K562 (cell line): ENCODE results near the gene FARSA. TPM values are rescaled to one million over a fixed set of nuclear protein-coding genes. Genes with fewer than 3 reads are reported as not detected.

Source experiments
- BCL6 ChIP-seq: fragments of 250-450 bp; sonication (Bioruptor Pico); IDR thresholded peaks from 2 replicates; pipeline ENCODE4 v1.4.0; 2020
- DIDO1 ChIP-seq: fragments of 450-650 bp; IDR thresholded peaks from 2 replicates; pipeline ENCODE4 v1.6.1; 2016; ENCODE audit warnings: low read depth, missing biosample characterization, missing genetic modification characterization
- ELF1 ChIP-seq: fragments of 200-800 bp; sonication (Bioruptor generic); IDR thresholded peaks from 2 replicates; pipeline ENCODE4 v1.6.1; 2016; ENCODE audit warnings: missing genetic modification characterization, missing compliant biosample characterization
- HDAC1 ChIP-seq, 2 experiments: fragments of 450-650 bp; IDR thresholded peaks; 2 replicates each; pipeline ENCODE4 v1.6.1; 2016 to 2017; ENCODE audit warnings: inconsistent platforms in 1 of 2, mild to moderate bottlenecking in 1 of 2, moderate library complexity in 1 of 2
- MAX ChIP-seq: sonication (generic); formaldehyde crosslinking; IDR thresholded peaks from 2 replicates; pipeline ENCODE4 v1.9.0; 2022; ENCODE audit warnings: mild to moderate bottlenecking, missing genetic modification reagents
- MCM3 ChIP-seq: fragments of 450-650 bp; IDR thresholded peaks from 2 replicates; pipeline ENCODE4 v1.6.1; 2016
- MEF2D ChIP-seq: conservative IDR thresholded peaks from 2 replicates; pipeline ENCODE4 v1.6.1; 2016; ENCODE audit warnings: low read depth, missing genetic modification characterization, missing compliant biosample characterization
- NELFE ChIP-seq: IDR thresholded peaks from 2 replicates; pipeline ENCODE4 v1.6.1; 2011; ENCODE audit warnings: mild to moderate bottlenecking; ENCODE audit not compliant: insufficient read depth, insufficient read length
- NFIX ChIP-seq: fragments of 250-450 bp; sonication (Bioruptor Pico); IDR thresholded peaks from 2 replicates; pipeline ENCODE4 v1.4.0; 2020; ENCODE audit warnings: low read depth, mild to moderate bottlenecking, moderate library complexity
- RAD51 ChIP-seq: fragments of 450-650 bp; IDR thresholded peaks from 2 replicates; pipeline ENCODE4 v1.7.1; 2016; ENCODE audit warnings: low read depth, mild to moderate bottlenecking, borderline replicate concordance
- RBM25 ChIP-seq: fragments of 200-400 bp; formaldehyde crosslinking; IDR thresholded peaks from 2 replicates; pipeline ENCODE4 v1.6.1; 2018; ENCODE audit warnings: low read length, low read depth, moderate library complexity; ENCODE audit not compliant: severe bottlenecking
- SREBF1 ChIP-seq: fragments of 150-350 bp; IDR thresholded peaks from 2 replicates; pipeline ENCODE4 v1.6.1; 2014; ENCODE audit warnings: antibody characterized with exemption, low read depth, low read length, borderline replicate concordance
- TEAD1 ChIP-seq, 2 experiments: fragments of 450-650 bp in 1 of 2; sonication (generic) in 1 of 2; formaldehyde crosslinking; IDR thresholded peaks; 2 replicates each; pipeline versions ENCODE4 v1.4.0 to v1.8.0; 2020 to 2022; ENCODE audit warnings: mild to moderate bottlenecking in 2 of 2, missing genetic modification reagents in 1 of 2
- XRCC3 ChIP-seq: fragments of 450-650 bp; IDR thresholded peaks from 2 replicates; pipeline ENCODE4 v1.6.1; 2017; ENCODE audit warnings: mild to moderate bottlenecking, moderate library complexity
- ZKSCAN3 ChIP-seq: fragments of 250-450 bp; sonication (Bioruptor Pico); IDR thresholded peaks from 2 replicates; pipeline ENCODE4 v1.4.0; 2020
- ZNF224 ChIP-seq: sonication (generic); formaldehyde crosslinking; IDR thresholded peaks from 2 replicates; pipeline ENCODE4 v1.8.0; 2022; ENCODE audit warnings: mild to moderate bottlenecking, missing genetic modification reagents
- ZNF408 ChIP-seq: fragments of 250-450 bp; sonication (Bioruptor Pico); IDR thresholded peaks from 2 replicates; pipeline ENCODE4 v1.4.0; 2020; ENCODE audit warnings: low read depth, mild to moderate bottlenecking, moderate library complexity
- polyA plus RNA-seq, 8 experiments: library from polyadenylated mRNA; depleted of rRNA in 4 of 8; stranded (reverse) in 5 of 8; unstranded in 3 of 8; fragments of >200 nt; fragmentation: Nextera tagmentation in 2 of 8; fragmentation: Illumina TruSeq in 1 of 8; extraction: Ambion mirVana in 2 of 8; extraction: Trizol in 1 of 8; gene quantifications; 2 replicates each; pipeline versions ENCODE4 v1.2.1 to v1.2.3, GENCODE V29; 2011 to 2014; ENCODE audit warnings: inconsistent platforms in 1 of 8, missing spikeins in 1 of 8
- total RNA-seq, 7 experiments: library from RNA; depleted of rRNA in 6 of 7; stranded (reverse); fragments of >200 nt in 6 of 7; fragmentation: Illumina TruSeq in 2 of 7; extraction: Trizol in 2 of 7; gene quantifications; 2 replicates each; pipeline versions ENCODE4 v1.2.1 to v1.2.3, GENCODE V29; 2011 to 2021; ENCODE audit warnings: low replicate concordance in 1 of 7
- TF ChIP-seq, protein P1 (sequence below): fragments of 150-350 bp; IDR thresholded peaks from 2 replicates; pipeline ENCODE4 v1.6.1; 2014; ENCODE audit warnings: low read depth, mild to moderate bottlenecking, low read length, borderline replicate concordance
- TF ChIP-seq, protein P2 (sequence below): fragments of 250-450 bp; sonication (Bioruptor Pico); IDR thresholded peaks from 2 replicates; pipeline ENCODE4 v1.5.0; 2020; ENCODE audit warnings: mild to moderate bottlenecking
- TF ChIP-seq, protein P3 (sequence below): sonication (generic); formaldehyde crosslinking; IDR thresholded peaks from 2 replicates; pipeline ENCODE4 v1.8.0; 2023; ENCODE audit warnings: mild to moderate bottlenecking, missing genetic modification reagents

Gene FARSA
- total and polyA plus RNA-seq, 9 of the 15 experiments (the other 6 are each of a cell fraction or from before 2014, with no cell fraction given): 25.2 to 237 (median 89.6) TPM

- TF ChIP-seq, protein P1, sequence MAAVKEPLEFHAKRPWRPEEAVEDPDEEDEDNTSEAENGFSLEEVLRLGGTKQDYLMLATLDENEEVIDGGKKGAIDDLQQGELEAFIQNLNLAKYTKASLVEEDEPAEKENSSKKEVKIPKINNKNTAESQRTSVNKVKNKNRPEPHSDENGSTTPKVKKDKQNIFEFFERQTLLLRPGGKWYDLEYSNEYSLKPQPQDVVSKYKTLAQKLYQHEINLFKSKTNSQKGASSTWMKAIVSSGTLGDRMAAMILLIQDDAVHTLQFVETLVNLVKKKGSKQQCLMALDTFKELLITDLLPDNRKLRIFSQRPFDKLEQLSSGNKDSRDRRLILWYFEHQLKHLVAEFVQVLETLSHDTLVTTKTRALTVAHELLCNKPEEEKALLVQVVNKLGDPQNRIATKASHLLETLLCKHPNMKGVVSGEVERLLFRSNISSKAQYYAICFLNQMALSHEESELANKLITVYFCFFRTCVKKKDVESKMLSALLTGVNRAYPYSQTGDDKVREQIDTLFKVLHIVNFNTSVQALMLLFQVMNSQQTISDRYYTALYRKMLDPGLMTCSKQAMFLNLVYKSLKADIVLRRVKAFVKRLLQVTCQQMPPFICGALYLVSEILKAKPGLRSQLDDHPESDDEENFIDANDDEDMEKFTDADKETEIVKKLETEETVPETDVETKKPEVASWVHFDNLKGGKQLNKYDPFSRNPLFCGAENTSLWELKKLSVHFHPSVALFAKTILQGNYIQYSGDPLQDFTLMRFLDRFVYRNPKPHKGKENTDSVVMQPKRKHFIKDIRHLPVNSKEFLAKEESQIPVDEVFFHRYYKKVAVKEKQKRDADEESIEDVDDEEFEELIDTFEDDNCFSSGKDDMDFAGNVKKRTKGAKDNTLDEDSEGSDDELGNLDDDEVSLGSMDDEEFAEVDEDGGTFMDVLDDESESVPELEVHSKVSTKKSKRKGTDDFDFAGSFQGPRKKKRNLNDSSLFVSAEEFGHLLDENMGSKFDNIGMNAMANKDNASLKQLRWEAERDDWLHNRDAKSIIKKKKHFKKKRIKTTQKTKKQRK: no peak
- peak; percentile 94 for TF ChIP-seq MAX
- no peak for TF ChIP-seq MEF2D
- TF ChIP-seq RBM25: no peak
- no peak for TF ChIP-seq RAD51
- TF ChIP-seq SREBF1: no peak
- no peak for TF ChIP-seq NELFE
- peak in 1 of 2 experiments; percentile 41; a peak in 1 of 4 replicates for TF ChIP-seq HDAC1 (IDR thresholded peaks at IDR 0.05)
- no peak for TF ChIP-seq ZKSCAN3 (CRISPR knock-in tag)
- TF ChIP-seq, protein P2, sequence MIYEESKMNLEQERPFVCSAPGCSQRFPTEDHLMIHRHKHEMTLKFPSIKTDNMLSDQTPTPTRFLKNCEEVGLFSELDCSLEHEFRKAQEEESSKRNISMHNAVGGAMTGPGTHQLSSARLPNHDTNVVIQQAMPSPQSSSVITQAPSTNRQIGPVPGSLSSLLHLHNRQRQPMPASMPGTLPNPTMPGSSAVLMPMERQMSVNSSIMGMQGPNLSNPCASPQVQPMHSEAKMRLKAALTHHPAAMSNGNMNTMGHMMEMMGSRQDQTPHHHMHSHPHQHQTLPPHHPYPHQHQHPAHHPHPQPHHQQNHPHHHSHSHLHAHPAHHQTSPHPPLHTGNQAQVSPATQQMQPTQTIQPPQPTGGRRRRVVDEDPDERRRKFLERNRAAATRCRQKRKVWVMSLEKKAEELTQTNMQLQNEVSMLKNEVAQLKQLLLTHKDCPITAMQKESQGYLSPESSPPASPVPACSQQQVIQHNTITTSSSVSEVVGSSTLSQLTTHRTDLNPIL (CRISPR knock-in tag): no peak
- TF ChIP-seq TEAD1 (CRISPR knock-in tag; IDR thresholded peaks at IDR 0.05): peak in 1 of 2 experiments; percentile 19; a peak in 1 of 4 replicates
- TF ChIP-seq XRCC3: no peak
- TF ChIP-seq ZNF224 (CRISPR knock-in tag): 0 out of 2 replicates have a peak, but pooled peaks have one; percentile 0
- TF ChIP-seq, protein P3, sequence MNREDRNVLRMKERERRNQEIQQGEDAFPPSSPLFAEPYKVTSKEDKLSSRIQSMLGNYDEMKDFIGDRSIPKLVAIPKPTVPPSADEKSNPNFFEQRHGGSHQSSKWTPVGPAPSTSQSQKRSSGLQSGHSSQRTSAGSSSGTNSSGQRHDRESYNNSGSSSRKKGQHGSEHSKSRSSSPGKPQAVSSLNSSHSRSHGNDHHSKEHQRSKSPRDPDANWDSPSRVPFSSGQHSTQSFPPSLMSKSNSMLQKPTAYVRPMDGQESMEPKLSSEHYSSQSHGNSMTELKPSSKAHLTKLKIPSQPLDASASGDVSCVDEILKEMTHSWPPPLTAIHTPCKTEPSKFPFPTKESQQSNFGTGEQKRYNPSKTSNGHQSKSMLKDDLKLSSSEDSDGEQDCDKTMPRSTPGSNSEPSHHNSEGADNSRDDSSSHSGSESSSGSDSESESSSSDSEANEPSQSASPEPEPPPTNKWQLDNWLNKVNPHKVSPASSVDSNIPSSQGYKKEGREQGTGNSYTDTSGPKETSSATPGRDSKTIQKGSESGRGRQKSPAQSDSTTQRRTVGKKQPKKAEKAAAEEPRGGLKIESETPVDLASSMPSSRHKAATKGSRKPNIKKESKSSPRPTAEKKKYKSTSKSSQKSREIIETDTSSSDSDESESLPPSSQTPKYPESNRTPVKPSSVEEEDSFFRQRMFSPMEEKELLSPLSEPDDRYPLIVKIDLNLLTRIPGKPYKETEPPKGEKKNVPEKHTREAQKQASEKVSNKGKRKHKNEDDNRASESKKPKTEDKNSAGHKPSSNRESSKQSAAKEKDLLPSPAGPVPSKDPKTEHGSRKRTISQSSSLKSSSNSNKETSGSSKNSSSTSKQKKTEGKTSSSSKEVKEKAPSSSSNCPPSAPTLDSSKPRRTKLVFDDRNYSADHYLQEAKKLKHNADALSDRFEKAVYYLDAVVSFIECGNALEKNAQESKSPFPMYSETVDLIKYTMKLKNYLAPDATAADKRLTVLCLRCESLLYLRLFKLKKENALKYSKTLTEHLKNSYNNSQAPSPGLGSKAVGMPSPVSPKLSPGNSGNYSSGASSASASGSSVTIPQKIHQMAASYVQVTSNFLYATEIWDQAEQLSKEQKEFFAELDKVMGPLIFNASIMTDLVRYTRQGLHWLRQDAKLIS (CRISPR knock-in tag): peak; percentile 71
- no peak for TF ChIP-seq NFIX (CRISPR knock-in tag)
- TF ChIP-seq BCL6 (CRISPR knock-in tag): no peak
- no peak for TF ChIP-seq MCM3
- no peak for TF ChIP-seq DIDO1
- TF ChIP-seq ZNF408 (CRISPR knock-in tag): no peak
- TF ChIP-seq ELF1 (tag): no peak
These were observed 48.4 kb downstream of the FARSA start (continued) for GRCh38 chr19:12884926-12885748.
